ENCODE results near the gene ITPR1.
A peak's percentile ranks its signal among the peaks of the same experiment; 100 is the strongest.

Gene ITPR1

GRCh38 chr3:4739289-4740236, 246.4 kb downstream of the ITPR1 start:
- no peak overlapping the region for H3K4me3 ChIP-seq (ENCODE audit: low read depth, low read length)
- DNase-seq (ENCODE audit: low read depth, low spot score) = no peak
- TF ChIP-seq CTCF (IDR thresholded peaks at IDR 0.05; ENCODE audit: low read depth, low read length) = no peak
- in situ Hi-C loops (cut with HindIII; ENCODE audit: low sequenced_read_pairs) = no loop called here

- in situ Hi-C loops (cut with HindIII; ENCODE audit: low sequenced_read_pairs) = no loop called here
- no peak for DNase-seq (ENCODE audit: low read depth, low spot score)
- no peak for TF ChIP-seq CTCF (IDR thresholded peaks at IDR 0.05; ENCODE audit: low read depth, low read length)
- no peak overlapping the region for H3K4me3 ChIP-seq (ENCODE audit: low read depth, low read length)
Measured at GRCh38 chr3:4740397-4741105, 247.4 kb downstream of the ITPR1 start.

GRCh38 chr3:4741106-4741403, 247.9 kb downstream of the ITPR1 start:
- no peak for DNase-seq (ENCODE audit: low read depth, low spot score)
- no peak overlapping the region for H3K4me3 ChIP-seq (ENCODE audit: low read depth, low read length)
- no peak for TF ChIP-seq CTCF (IDR thresholded peaks at IDR 0.05; ENCODE audit: low read depth, low read length)
- in situ Hi-C loops (cut with HindIII; ENCODE audit: low sequenced_read_pairs) = no loop called here

- TF ChIP-seq CTCF (IDR thresholded peaks at IDR 0.05; ENCODE audit: low read depth, low read length) = no peak
- in situ Hi-C loops (cut with HindIII; ENCODE audit: low sequenced_read_pairs) = no loop called here
- no peak overlapping the region for H3K4me3 ChIP-seq (ENCODE audit: low read depth, low read length)
- DNase-seq (ENCODE audit: low read depth, low spot score) = peak; percentile 99
Measured at GRCh38 chr3:4741404-4742307, 248.5 kb downstream of the ITPR1 start.

GRCh38 chr3:4742359-4742758, 249.2 kb downstream of the ITPR1 start:
- in situ Hi-C loops (cut with HindIII; ENCODE audit: low sequenced_read_pairs) = no loop called here
- DNase-seq (ENCODE audit: low read depth, low spot score) = peak; percentile 48
- no peak for TF ChIP-seq CTCF (IDR thresholded peaks at IDR 0.05; ENCODE audit: low read depth, low read length)
- H3K4me3 ChIP-seq (ENCODE audit: low read depth, low read length) = no peak overlapping the region

GRCh38 chr3:4743371-4743770, 250.2 kb downstream of the ITPR1 start:
- TF ChIP-seq CTCF (IDR thresholded peaks at IDR 0.05; ENCODE audit: low read depth, low read length) = no peak
- no peak overlapping the region for H3K4me3 ChIP-seq (ENCODE audit: low read depth, low read length)
- in situ Hi-C loops (cut with HindIII; ENCODE audit: low sequenced_read_pairs) = no loop called here
- no peak for DNase-seq (ENCODE audit: low read depth, low spot score)
